Measurements from ENCODE around the gene SYNPR. TPM values are rescaled to one million over a fixed set of nuclear protein-coding genes. Genes with fewer than 3 reads are reported as not detected.
A peak's percentile ranks its signal among the peaks of the same experiment; 100 is the strongest.

SYNPR gene
- total RNA-seq, 1 experiment from 2014 or later, result 0.17 TPM

DNA sequence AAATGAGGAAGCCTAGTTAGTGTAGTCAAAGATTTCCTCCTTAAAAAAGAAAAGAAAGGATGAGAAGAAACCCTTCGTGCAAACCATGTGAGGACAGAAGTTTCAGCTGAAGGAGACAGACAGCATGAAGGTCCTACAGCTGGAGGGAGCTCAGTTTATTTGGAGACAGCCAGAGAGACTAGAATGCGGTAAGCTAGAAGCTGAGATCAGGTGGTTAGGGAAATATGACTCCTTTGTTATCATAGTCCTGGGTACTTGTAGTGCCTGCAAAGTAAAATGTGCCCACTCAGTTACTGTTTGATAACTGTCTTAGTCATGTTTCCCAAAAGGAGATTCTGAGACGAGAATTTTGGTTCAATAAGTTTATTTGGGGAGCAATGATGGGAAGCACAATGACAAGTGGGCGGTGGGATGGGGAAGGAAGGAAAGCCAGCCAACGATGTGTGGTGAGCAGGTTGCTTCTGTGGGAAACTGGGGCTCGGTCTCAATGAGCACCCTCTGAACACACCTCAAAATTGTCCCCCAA is 195.6 kb downstream of the SYNPR start:
- Histone ChIP-seq H2BK15ac (ENCODE audit: low read depth, low read length) (no peak overlapping the region), H3K9ac (ENCODE audit: extremely low read depth, insufficient read length, low read length) (no peak overlapping the region), H2BK120ac (ENCODE audit: low read depth, low read length, poor library complexity, severe bottlenecking) (no peak overlapping the region), H3K4me1 (ENCODE audit: insufficient read depth, low read length) (no peaks in the 10 kb centered on the region), H3K79me2 (ENCODE audit: insufficient read depth, low read length) (no peaks in the 10 kb centered on the region), H4K5ac (ENCODE audit: insufficient read length, low read depth, low read length) (no peak overlapping the region), H3K14ac (ENCODE audit: insufficient read depth, low read length) (no peak overlapping the region), H2BK5ac (ENCODE audit: insufficient read length, low read length) (no peak overlapping the region), H3K27ac (ENCODE audit: insufficient read length, low read depth, low read length) (no peak overlapping the region), H2BK12ac (ENCODE audit: insufficient read length, low read depth, low read length) (no peak overlapping the region), H3K4ac (ENCODE audit: low read depth, low read length) (no peak overlapping the region), H2AFZ (ENCODE audit: low read length) (no peak overlapping the region), H2AK5ac (ENCODE audit: insufficient read length, low read length) (no peak overlapping the region), H3K79me1 (ENCODE audit: insufficient read depth, low read depth, low read length, poor library complexity, severe bottlenecking) (no peaks in the 10 kb centered on the region), H3K23ac (ENCODE audit: insufficient read length, low read depth, low read length) (no peak overlapping the region), H4K8ac (replicated peaks; ENCODE audit: insufficient read length, low read depth, low read length) (no peak overlapping the region), H4K20me1 (ENCODE audit: control insufficient read depth, insufficient read depth, insufficient read length) (no peaks in the 10 kb centered on the region), H3K9me3 (ENCODE audit: control insufficient read depth, low read depth, low read length) (no peaks in the 10 kb centered on the region), H3K56ac (ENCODE audit: insufficient read length, low read depth, low read length) (no peak overlapping the region), H3K18ac (ENCODE audit: insufficient read length, low read depth, low read length) (no peak overlapping the region), H4K91ac (ENCODE audit: insufficient read length, low read depth, low read length) (no peak overlapping the region), H3K23me2 (ENCODE audit: insufficient read length, low read depth, low read length, poor library complexity, severe bottlenecking) (no peaks in the 10 kb centered on the region), H3K4me2 (ENCODE audit: insufficient read depth, insufficient read length, low read length) (no peak overlapping the region), H3T11ph (ENCODE audit: low read length) (no peak overlapping the region), H2BK20ac (ENCODE audit: low read depth, low read length, poor library complexity, severe bottlenecking) (no peak overlapping the region), H3K27me3 (ENCODE audit: insufficient read depth, low read length) (no peaks in the 10 kb centered on the region)
- no CpG with 5 or more reads among the region's 6 CpGs for WGBS (ENCODE audit: extremely low coverage, insufficient read length, low lambda C conversion rate)
- Mint-ChIP-seq H3K4me1 (peaks cover 0 to 5% of the 10 kb centered on the region in 2 experiments; a peak in 2 of 4 replicates), H3K4me3 (no peak overlapping the region), H3K9me3 (no peaks in the 10 kb centered on the region; a peak in 1 of 5 replicates), H3K27ac (peak overlapping the region in 1 of 3 experiments; percentile 75; a peak in 1 of 7 replicates), H3K27me3 (ENCODE audit: low read depth) (peaks cover 2% of the 10 kb centered on the region), H3K36me3 (ENCODE audit: insufficient read depth in 1 of 3, low read depth in 3 of 3) (peaks cover 0 to 3% (median 0%) of the 10 kb centered on the region in 3 experiments; a peak in 3 of 7 replicates)
- TF ChIP-seq, protein P1, sequence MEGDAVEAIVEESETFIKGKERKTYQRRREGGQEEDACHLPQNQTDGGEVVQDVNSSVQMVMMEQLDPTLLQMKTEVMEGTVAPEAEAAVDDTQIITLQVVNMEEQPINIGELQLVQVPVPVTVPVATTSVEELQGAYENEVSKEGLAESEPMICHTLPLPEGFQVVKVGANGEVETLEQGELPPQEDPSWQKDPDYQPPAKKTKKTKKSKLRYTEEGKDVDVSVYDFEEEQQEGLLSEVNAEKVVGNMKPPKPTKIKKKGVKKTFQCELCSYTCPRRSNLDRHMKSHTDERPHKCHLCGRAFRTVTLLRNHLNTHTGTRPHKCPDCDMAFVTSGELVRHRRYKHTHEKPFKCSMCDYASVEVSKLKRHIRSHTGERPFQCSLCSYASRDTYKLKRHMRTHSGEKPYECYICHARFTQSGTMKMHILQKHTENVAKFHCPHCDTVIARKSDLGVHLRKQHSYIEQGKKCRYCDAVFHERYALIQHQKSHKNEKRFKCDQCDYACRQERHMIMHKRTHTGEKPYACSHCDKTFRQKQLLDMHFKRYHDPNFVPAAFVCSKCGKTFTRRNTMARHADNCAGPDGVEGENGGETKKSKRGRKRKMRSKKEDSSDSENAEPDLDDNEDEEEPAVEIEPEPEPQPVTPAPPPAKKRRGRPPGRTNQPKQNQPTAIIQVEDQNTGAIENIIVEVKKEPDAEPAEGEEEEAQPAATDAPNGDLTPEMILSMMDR (conservative IDR thresholded peaks at IDR 0.05), result no peak
- DNase-seq, result no peak

Measured in H9 (cell line).